Germinal center (tissue), 1 donor: ENCODE measurements around the gene RIPPLY2.
A peak's percentile ranks its signal among the peaks of the same experiment; 100 is the strongest.
"Not testable (repeated sequence)": the region's sequence is repeated elsewhere in the genome, so short reads cannot be mapped to it uniquely, and the experiment has no call there.

Source experiments
- DNase-seq: peaks from one replicate; pipeline ENCODE4 v3.0.0; 2012; ENCODE audit warnings: mixed read lengths, low spot score

The RIPPLY2 gene

GRCh38 chr6:83853178-83854000 is at the start of gene RIPPLY2:
TSS of gene RIPPLY2 (plus strand) at chr6:83853360. CDS start at chr6:83853417, 57 bp downstream.
- no peak for DNase-seq

DNA sequence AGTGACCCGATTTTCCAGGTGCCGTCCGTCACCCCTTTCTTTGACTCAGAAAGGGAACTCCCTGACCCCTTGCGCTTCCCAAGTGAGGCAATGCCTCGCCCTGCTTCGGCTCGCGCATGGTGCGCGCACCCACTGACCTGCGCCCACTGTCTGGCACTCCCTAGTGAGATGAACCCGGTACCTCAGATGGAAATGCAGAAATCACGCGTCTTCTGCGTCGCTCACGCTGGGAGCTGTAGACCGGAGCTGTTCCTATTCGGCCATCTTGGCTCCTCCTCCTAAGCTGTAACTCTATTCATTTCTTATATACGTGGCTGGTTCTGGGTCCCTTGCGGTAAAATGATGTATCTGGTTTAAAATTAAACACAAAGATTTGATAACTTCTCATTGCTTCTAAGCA is 49.7 kb upstream of the RIPPLY2 start:
- not testable (repeated sequence) for DNase-seq

DNA sequence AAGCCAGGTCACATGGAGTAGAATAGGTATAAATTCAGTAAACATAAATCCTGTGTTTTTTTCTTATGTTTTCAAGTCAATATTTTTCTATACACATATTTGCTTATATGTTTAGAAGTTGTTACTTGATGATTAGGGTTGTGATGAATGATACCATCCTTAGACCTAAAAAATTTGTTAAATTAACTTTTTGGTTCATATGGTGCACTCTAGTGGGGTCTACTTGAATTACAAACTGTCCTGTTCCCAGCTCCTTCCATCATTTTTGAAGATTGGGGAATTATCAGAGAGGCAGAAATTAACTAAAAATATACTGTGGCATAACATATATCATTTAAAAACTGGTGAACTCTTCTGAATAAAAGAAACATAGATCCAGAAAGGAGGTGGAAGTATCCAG is 48.3 kb upstream of the RIPPLY2 start:
- DNase-seq: no peak

GRCh38 chr6:83808005-83808404 is 45.2 kb upstream of the RIPPLY2 start:
- DNase-seq: no peak

DNA sequence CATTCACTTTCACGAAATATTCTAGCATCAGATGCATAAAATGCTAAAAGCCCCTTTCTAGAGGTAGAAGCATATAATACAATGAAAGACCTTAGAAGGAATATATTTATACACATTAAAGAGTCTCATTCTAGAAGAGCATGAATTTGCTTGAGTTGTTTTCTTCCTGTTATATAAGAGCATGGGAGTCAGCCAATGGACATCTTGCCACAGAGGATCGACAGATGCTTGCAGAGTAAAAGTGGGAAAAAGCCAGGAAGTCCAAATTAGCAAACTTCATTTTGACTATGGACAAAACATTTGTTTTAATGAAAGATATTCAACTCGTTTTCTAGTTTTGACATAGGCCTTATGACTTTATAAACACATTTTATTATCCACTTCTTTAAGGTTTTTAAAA is 44.2 kb upstream of the RIPPLY2 start:
- no peak for DNase-seq

- DNase-seq: no peak
Observed at GRCh38 chr6:83812595-83812994, 40.6 kb upstream of the RIPPLY2 start.

- DNase-seq: no peak
Observed at GRCh38 chr6:83815631-83816272, 37.4 kb upstream of the RIPPLY2 start.

- no peak for DNase-seq
Observed at GRCh38 chr6:83822629-83823169, 30.5 kb upstream of the RIPPLY2 start.

DNA sequence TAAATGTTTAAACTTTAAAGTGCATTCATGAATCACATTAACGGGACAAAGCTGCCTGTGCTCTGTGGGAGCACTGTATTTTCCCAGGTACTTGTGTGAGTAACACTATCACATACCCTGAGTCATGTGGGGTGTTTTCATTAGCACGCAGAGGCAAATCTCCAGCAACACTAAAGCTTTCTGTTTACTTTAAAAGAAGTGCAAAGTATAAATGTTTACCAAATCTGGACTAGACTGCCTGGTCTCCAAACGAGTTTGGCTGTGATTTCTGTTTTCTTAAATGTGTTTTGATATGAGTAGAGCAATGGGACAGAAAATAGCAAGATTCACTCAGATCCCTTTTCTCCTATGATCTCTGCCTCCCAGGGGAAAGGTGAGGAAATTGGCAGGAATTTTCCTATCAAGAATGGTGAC is 28.8 kb upstream of the RIPPLY2 start:
- no peak for DNase-seq

GRCh38 chr6:83824831-83825230 is 28.3 kb upstream of the RIPPLY2 start:
- DNase-seq: no peak

- DNase-seq: no peak
Observed at GRCh38 chr6:83827050-83827449, 26.1 kb upstream of the RIPPLY2 start.

- no peak for DNase-seq
Observed at GRCh38 chr6:83838727-83839126, 14.4 kb upstream of the RIPPLY2 start.

DNA sequence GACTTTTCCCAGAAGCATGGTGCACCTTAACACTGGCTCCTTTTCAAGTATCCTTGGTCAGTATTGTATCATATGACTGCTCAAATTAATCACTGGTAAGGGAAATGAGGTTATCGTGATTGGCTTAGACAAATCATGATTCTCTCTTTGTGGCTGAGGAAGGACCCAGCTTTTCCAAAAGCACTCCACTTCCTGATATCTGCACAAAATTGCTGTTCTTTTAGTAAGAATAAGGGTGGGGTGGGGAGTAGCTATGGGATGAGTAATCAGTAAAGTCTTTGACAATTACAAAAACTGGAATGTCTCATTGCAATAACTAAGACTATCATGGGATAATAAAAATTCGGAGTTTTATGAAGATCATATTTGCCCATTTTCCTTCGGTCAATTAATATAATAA is 9.0 kb upstream of the RIPPLY2 start:
- DNase-seq: no peak

DNA sequence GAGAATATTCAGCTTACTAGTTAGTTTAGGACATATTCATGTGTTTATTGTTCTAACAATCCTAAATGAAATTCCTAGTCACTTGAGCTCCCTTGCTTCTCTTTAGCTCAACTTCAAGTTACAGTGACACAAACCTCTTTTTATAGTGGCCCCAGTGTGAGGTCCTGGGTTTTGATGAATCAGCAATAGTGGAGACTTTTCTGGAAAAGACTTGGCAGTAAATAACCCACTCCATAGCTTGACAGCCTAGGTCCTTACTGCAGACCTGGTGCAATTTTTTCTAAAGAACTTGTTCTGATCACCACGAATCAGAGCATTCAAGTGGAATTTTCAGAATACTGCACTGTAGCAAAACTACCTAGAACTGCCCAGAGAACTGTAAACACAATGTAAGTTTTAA is 6.9 kb upstream of the RIPPLY2 start:
- no peak for DNase-seq

GRCh38 chr6:83847179-83847578 is 6.0 kb upstream of the RIPPLY2 start:
- DNase-seq: no peak

- DNase-seq: no peak
Observed at GRCh38 chr6:83849127-83849526, 4.0 kb upstream of the RIPPLY2 start.

GRCh38 chr6:83849610-83850009 is 3.5 kb upstream of the RIPPLY2 start:
- no peak for DNase-seq

- DNase-seq: no peak
Observed at GRCh38 chr6:83852528-83853177, 507 bp upstream of the RIPPLY2 start.

DNA sequence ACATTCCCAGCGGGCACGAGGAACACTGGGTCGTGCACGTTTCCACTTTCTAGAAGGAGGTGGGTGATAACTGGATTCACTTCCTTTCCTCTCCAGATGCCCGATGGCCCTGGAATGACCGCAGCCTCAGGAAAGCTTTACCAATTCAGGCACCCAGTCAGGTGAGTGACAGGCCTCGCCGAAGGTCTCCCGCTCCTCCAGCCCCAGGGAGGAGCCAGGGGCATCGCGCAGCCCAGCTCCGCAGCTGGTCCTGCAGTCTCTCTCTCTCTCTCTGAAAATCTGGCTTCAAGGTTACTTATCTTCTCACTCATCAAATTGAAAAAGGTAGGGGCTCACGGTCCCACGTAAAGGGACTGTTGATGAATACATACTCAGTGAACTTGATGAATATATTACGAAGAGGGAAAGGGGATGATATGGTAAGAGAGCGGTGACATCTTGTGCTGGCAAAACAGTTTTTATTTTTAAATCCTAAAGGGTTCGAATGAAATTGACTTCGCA is 891 bp downstream of the RIPPLY2 start:
- DNase-seq: no peak

DNA sequence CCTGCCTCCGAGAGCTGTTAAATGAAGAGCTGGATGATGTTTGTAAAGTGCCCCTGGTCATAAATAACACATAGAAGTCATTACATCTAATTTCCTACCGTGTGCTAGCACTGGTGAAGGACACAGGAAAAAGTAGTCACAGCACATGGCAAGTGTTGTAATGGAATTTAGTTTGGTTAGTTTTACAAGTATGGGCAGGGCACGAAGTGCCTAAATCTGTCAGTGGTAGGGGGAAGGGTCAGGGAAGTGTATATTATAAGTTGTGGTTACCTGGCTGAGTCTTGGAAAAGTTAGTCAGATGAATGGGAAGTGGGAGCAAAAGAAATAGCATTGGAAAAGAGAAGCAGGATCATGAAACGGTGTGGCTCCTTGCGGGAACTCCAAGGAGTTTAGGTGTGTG is 1.6 kb downstream of the RIPPLY2 start:
- no peak for DNase-seq

DNA sequence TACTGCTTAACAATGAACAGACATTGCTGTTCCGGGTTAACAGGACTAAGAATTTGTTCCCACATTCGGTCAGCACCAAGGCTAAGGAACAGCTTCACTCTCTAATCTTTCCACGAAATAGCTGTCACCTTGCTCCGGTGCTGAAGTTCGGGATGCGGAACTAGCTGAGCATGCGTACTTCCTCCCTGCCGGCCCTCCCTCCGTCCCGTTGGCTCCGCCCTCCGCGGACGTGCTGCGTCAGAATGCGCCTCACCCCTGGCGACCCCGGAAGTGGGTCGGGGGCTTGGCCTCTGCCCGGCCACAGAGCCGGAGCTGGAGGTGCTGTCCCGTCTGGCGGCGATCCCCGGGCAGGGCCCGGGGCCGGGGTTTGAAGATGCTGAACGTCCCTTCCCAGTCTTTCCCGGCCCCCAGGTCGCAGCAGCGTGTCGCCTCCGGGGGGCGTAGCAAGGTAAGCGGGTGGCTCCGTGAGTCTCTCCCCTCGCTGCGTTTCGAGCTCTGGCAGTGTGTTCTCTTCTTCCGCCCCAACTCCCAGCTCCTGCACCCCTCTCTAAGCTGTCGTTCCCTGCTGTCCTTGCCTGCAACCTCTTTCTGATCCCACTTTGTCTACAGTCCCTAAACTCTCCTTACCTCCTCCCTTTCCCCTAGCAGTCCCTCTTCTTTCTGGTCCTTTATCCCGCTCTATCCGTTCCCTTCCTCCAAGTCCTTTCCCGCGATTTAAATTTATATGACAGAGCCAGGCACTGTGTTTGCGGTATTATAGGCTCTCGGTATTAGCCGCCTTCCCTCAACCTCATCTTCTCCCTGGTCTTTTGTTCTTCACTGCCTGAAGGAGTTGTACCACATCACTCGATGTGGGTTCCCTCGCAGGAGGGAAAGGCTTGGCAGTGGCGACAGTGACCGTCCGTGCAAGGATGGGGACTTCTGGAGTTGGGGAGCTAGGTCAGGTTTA is 6.5 kb downstream of the RIPPLY2 start, which contains the start of gene CYB5R4:
Gene CYB5R4, plus strand, starts transcription at position 280 of the 949 bp plus-strand sequence. Its CDS starts 94 bp downstream, at position 374.
- DNase-seq: peak; percentile 95
